ENCODE data around the gene HOXD13. TPM values are rescaled to one million over a fixed set of nuclear protein-coding genes. Genes with fewer than 3 reads are reported as not detected.

Gene HOXD13
- total and polyA plus RNA-seq, 2 experiments from 2014 or later: not detected

DNA sequence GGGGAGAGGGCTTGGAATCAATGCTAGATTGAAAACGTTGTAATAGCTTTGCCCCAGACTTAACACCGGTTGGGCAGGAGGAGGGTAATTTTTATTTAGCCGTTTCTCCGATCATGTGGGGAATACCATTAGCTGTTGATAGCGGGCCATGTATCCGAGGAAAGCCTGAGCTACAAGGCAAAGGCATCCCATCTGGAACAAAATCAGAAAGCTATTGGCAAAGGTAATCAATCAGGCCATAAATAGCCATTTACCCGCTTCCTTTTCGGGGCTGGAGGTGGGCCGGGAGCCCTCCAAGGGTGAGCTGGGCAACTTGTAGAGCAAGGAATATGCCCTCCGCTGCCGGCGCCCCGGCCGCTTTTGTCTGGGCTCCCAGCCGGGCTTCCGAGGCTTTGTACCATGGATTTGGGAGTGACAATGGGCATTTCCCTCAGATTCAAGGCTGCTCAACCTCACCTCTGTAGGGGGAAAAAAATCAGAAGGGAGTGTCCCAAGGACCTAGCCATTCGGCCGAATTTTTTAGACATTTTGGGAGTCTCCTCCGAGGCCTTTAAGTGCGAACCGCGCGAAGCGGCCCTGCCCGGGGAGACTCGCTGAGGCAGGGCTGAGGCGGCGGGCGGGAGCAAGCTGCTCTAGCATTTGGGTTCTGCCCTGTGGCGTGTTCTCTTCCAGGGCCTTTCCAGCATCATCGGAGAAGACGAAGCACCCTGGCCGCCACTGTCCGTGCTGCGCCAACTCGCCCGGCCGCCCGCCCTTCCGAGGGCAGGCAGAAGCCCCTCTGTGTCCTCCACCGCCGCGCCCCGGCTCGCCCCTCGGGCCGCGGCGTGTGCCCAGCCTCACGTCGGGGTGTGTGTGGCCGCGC, 28.9 kb downstream of the HOXD13 start:
- H2AFZ ChIP-seq: no peak overlapping the region
- H3K4me2 ChIP-seq: peak overlapping the region; percentile 76
- no peak overlapping the region for H3K27ac ChIP-seq (ENCODE audit: low read depth)
- H3K79me2 ChIP-seq (replicated peaks; ENCODE audit: insufficient read depth): no peaks in the 10 kb centered on the region
- no peaks in the 10 kb centered on the region for H3K9me2 ChIP-seq (ENCODE audit: insufficient read depth)
- no peak for TF ChIP-seq STAT1 (IDR thresholded peaks at IDR 0.05; ENCODE audit: unreplicated experiment)
- TF ChIP-seq CREB1 (CRISPR knock-in tag; IDR thresholded peaks at IDR 0.05; ENCODE audit: low read depth): no peak
- TF ChIP-seq EZH2phosphoT487 (IDR thresholded peaks at IDR 0.05; ENCODE audit: unreplicated experiment): peak; percentile 85
- TF ChIP-seq, protein P1, sequence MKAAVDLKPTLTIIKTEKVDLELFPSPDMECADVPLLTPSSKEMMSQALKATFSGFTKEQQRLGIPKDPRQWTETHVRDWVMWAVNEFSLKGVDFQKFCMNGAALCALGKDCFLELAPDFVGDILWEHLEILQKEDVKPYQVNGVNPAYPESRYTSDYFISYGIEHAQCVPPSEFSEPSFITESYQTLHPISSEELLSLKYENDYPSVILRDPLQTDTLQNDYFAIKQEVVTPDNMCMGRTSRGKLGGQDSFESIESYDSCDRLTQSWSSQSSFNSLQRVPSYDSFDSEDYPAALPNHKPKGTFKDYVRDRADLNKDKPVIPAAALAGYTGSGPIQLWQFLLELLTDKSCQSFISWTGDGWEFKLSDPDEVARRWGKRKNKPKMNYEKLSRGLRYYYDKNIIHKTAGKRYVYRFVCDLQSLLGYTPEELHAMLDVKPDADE (IDR thresholded peaks at IDR 0.05): no peak
- TF ChIP-seq, protein P2, sequence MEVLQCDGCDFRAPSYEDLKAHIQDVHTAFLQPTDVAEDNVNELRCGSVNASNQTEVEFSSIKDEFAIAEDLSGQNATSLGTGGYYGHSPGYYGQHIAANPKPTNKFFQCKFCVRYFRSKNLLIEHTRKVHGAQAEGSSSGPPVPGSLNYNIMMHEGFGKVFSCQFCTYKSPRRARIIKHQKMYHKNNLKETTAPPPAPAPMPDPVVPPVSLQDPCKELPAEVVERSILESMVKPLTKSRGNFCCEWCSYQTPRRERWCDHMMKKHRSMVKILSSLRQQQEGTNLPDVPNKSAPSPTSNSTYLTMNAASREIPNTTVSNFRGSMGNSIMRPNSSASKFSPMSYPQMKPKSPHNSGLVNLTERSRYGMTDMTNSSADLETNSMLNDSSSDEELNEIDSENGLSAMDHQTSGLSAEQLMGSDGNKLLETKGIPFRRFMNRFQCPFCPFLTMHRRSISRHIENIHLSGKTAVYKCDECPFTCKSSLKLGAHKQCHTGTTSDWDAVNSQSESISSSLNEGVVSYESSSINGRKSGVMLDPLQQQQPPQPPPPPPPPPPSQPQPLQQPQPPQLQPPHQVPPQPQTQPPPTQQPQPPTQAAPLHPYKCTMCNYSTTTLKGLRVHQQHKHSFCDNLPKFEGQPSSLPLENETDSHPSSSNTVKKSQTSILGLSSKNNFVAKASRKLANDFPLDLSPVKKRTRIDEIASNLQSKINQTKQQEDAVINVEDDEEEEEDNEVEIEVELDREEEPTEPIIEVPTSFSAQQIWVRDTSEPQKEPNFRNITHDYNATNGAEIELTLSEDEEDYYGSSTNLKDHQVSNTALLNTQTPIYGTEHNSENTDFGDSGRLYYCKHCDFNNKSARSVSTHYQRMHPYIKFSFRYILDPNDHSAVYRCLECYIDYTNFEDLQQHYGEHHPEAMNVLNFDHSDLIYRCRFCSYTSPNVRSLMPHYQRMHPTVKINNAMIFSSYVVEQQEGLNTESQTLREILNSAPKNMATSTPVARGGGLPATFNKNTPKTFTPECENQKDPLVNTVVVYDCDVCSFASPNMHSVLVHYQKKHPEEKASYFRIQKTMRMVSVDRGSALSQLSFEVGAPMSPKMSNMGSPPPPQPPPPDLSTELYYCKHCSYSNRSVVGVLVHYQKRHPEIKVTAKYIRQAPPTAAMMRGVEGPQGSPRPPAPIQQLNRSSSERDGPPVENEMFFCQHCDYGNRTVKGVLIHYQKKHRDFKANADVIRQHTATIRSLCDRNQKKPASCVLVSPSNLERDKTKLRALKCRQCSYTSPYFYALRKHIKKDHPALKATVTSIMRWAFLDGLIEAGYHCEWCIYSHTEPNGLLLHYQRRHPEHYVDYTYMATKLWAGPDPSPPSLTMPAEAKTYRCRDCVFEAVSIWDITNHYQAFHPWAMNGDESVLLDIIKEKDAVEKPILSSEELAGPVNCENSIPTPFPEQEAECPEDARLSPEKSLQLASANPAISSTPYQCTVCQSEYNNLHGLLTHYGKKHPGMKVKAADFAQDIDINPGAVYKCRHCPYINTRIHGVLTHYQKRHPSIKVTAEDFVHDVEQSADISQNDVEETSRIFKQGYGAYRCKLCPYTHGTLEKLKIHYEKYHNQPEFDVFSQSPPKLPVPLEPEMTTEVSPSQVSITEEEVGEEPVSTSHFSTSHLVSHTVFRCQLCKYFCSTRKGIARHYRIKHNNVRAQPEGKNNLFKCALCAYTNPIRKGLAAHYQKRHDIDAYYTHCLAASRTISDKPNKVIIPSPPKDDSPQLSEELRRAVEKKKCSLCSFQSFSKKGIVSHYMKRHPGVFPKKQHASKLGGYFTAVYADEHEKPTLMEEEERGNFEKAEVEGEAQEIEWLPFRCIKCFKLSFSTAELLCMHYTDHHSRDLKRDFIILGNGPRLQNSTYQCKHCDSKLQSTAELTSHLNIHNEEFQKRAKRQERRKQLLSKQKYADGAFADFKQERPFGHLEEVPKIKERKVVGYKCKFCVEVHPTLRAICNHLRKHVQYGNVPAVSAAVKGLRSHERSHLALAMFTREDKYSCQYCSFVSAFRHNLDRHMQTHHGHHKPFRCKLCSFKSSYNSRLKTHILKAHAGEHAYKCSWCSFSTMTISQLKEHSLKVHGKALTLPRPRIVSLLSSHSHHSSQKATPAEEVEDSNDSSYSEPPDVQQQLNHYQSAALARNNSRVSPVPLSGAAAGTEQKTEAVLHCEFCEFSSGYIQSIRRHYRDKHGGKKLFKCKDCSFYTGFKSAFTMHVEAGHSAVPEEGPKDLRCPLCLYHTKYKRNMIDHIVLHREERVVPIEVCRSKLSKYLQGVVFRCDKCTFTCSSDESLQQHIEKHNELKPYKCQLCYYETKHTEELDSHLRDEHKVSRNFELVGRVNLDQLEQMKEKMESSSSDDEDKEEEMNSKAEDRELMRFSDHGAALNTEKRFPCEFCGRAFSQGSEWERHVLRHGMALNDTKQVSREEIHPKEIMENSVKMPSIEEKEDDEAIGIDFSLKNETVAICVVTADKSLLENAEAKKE (CRISPR knock-in tag; IDR thresholded peaks at IDR 0.05): no peak
- TF ChIP-seq ZNF114 (CRISPR knock-in tag; IDR thresholded peaks at IDR 0.05): no peak
- no peak for TF ChIP-seq ZNF331 (CRISPR knock-in tag; IDR thresholded peaks at IDR 0.05; ENCODE audit: low read depth)
- no peak for TF ChIP-seq NANOG (IDR thresholded peaks at IDR 0.05; ENCODE audit: borderline replicate concordance)
- peak; percentile 90 for TF ChIP-seq EZH2 (IDR thresholded peaks at IDR 0.05; ENCODE audit: low read depth, unreplicated experiment)
- TF ChIP-seq, protein P3, sequence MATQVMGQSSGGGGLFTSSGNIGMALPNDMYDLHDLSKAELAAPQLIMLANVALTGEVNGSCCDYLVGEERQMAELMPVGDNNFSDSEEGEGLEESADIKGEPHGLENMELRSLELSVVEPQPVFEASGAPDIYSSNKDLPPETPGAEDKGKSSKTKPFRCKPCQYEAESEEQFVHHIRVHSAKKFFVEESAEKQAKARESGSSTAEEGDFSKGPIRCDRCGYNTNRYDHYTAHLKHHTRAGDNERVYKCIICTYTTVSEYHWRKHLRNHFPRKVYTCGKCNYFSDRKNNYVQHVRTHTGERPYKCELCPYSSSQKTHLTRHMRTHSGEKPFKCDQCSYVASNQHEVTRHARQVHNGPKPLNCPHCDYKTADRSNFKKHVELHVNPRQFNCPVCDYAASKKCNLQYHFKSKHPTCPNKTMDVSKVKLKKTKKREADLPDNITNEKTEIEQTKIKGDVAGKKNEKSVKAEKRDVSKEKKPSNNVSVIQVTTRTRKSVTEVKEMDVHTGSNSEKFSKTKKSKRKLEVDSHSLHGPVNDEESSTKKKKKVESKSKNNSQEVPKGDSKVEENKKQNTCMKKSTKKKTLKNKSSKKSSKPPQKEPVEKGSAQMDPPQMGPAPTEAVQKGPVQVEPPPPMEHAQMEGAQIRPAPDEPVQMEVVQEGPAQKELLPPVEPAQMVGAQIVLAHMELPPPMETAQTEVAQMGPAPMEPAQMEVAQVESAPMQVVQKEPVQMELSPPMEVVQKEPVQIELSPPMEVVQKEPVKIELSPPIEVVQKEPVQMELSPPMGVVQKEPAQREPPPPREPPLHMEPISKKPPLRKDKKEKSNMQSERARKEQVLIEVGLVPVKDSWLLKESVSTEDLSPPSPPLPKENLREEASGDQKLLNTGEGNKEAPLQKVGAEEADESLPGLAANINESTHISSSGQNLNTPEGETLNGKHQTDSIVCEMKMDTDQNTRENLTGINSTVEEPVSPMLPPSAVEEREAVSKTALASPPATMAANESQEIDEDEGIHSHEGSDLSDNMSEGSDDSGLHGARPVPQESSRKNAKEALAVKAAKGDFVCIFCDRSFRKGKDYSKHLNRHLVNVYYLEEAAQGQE (IDR thresholded peaks at IDR 0.05; ENCODE audit: unreplicated experiment): no peak
- no peak for TF ChIP-seq POLR2AphosphoS5 (IDR thresholded peaks at IDR 0.05; ENCODE audit: low read depth)
- peak; percentile 12 for ATAC-seq
- H3K27me3 Mint-ChIP-seq (ENCODE audit: insufficient read depth, low read depth, poor library complexity): peaks cover 99% of the 10 kb centered on the region
- peaks cover 30% of the 10 kb centered on the region for H4K20me1 ChIP-seq (replicated peaks; ENCODE audit: insufficient read depth)
- peaks cover 13% of the 10 kb centered on the region for H3K4me1 ChIP-seq (ENCODE audit: insufficient read depth)
- no peak for DNase-seq (ENCODE audit: low spot score)
- H3F3A ChIP-seq (replicated peaks; ENCODE audit: low read depth): peaks cover 36% of the 10 kb centered on the region; the same call in 1 of the 2 replicates
- peaks cover 24% of the 10 kb centered on the region for H3K9me3 Mint-ChIP-seq
- no peak overlapping the region for H3K4me3 Mint-ChIP-seq
- peaks cover 8% of the 10 kb centered on the region; the same call in 2 of the 3 replicates for H3K36me3 Mint-ChIP-seq (ENCODE audit: low read depth)
- peaks cover 100% of the 10 kb centered on the region for H3K27me3 ChIP-seq (ENCODE audit: insufficient read depth)
- H3K4me1 Mint-ChIP-seq: peaks cover 10% of the 10 kb centered on the region
- no peaks in the 10 kb centered on the region for H3K36me3 ChIP-seq (ENCODE audit: insufficient read depth)
- no peak overlapping the region for H3K27ac Mint-ChIP-seq
- H3K4me3 ChIP-seq: peak overlapping the region; percentile 53
